B cell (primary cell): ENCODE results near the gene MYH7B. TPM values are rescaled to one million over a fixed set of nuclear protein-coding genes. Genes with fewer than 3 reads are reported as not detected.

Source experiments
- ATAC-seq: fragments of 200-7000 bp; cut with Tn5 transposase; one replicate; pipeline ENCODE4 v1.10.0; 2021; ENCODE audit warnings: low read depth, mild to moderate bottlenecking, moderate number of reproducible peaks, moderate library complexity
- CTCF ChIA-PET: fragments of 350-600 bp; sonication (Branson Sonifier 250); formaldehyde crosslinking; loops from one replicate; lab custom pipeline; 2021; ENCODE audit warnings: antibody characterized with exemption, inconsistent platforms; lab: Charles Lee
- POLR2A ChIA-PET: fragments of 350-600 bp; sonication (Branson Sonifier 250); formaldehyde crosslinking; loops from one replicate; lab custom pipeline; 2021; ENCODE audit warnings: antibody characterized with exemption; lab: Charles Lee
- DNase-seq: peaks from one replicate; pipeline ENCODE4 v3.0.0; 2013
- H2AFZ ChIP-seq: 2 replicates; pipeline ENCODE4 v1.6.1; 2012; ENCODE audit warnings: mild to moderate bottlenecking, low read depth, low read length; ENCODE audit not compliant: insufficient read depth, poor library complexity, severe bottlenecking
- H3K27ac ChIP-seq, 2 donors: 1 replicate in 1 of 2; 2 replicates in 1 of 2; pipeline ENCODE4 v1.5.1; 2012 to 2013; ENCODE audit warnings: low read length in 2 of 2, mild to moderate bottlenecking in 2 of 2, moderate library complexity in 1 of 2
- H3K27me3 ChIP-seq, 4 experiments: fragments of 200-600 bp in 1 of 4; sonication (generic) in 1 of 4; replicated peaks in 1 of 4; 1 replicate in 2 of 4; 2 replicates in 2 of 4; pipeline versions ENCODE4 v1.6.1 to v1.7.0; 2013 to 2016; ENCODE audit warnings: low read length in 3 of 4, mild to moderate bottlenecking in 2 of 4, mixed read lengths in 1 of 4, moderate library complexity in 1 of 4; ENCODE audit not compliant: insufficient read depth in 4 of 4, control insufficient read depth in 3 of 4; ENCODE audit errors: control extremely low read depth in 1 of 4
- H3K36me3 ChIP-seq, 2 experiments: replicated peaks in 1 of 2; 1 replicate in 1 of 2; 2 replicates in 1 of 2; pipeline versions ENCODE4 v1.6.1 to v1.7.1; 2013; ENCODE audit warnings: low read length in 1 of 2; ENCODE audit not compliant: insufficient read depth in 2 of 2, control insufficient read depth in 1 of 2; ENCODE audit errors: control extremely low read depth in 1 of 2, extremely low read depth in 1 of 2
- H3K4me1 ChIP-seq, 2 donors: fragments of 200-600 bp in 1 of 2; sonication (generic) in 1 of 2; 1 replicate in 1 of 2; 2 replicates in 1 of 2; pipeline versions ENCODE4 v1.5.1 to v1.6.1; 2013 to 2017; ENCODE audit warnings: low read length in 2 of 2; ENCODE audit not compliant: control insufficient read depth in 2 of 2, insufficient read depth in 2 of 2
- H3K4me2 ChIP-seq: replicated peaks from 2 replicates; pipeline ENCODE3; 2012; ENCODE audit warnings: mild to moderate bottlenecking, low read depth, low read length; ENCODE audit not compliant: poor library complexity, severe bottlenecking
- H3K4me3 ChIP-seq, 5 experiments: fragments of 200-600 bp in 1 of 5; sonication (generic) in 1 of 5; 1 replicate in 3 of 5; 2 replicates in 2 of 5; pipeline versions ENCODE4 v1.5.1 to v1.7.0; 2011 to 2016; ENCODE audit warnings: low read length in 4 of 5, mild to moderate bottlenecking in 4 of 5, low read depth in 2 of 5, control low read depth in 1 of 5, moderate library complexity in 1 of 5; ENCODE audit not compliant: insufficient read depth in 1 of 5; ENCODE audit errors: control extremely low read depth in 1 of 5, extremely low read depth in 1 of 5
- H3K79me2 ChIP-seq: fragments of 200-600 bp; sonication (generic); one replicate; pipeline ENCODE4 v1.6.0; 2016; ENCODE audit warnings: low read length; ENCODE audit not compliant: control insufficient read depth, insufficient read depth
- H3K9ac ChIP-seq: fragments of 200-600 bp; sonication (generic); 2 replicates; pipeline ENCODE4 v1.6.1; 2017; ENCODE audit warnings: mild to moderate bottlenecking, low read length, moderate library complexity
- H3K9me3 ChIP-seq, 3 donors: one replicate each; pipeline versions ENCODE4 v1.6.1 to v1.7.1; 2013; ENCODE audit warnings: low read length in 2 of 3; ENCODE audit not compliant: control insufficient read depth in 2 of 3, insufficient read depth in 1 of 3; ENCODE audit errors: control extremely low read depth in 1 of 3
- H4K20me1 ChIP-seq: 2 replicates; pipeline ENCODE4 v1.6.0; 2012; ENCODE audit warnings: mild to moderate bottlenecking, low read length; ENCODE audit not compliant: insufficient read depth, control insufficient read depth, poor library complexity, severe bottlenecking
- H3K27ac Mint-ChIP-seq: one replicate; pipeline ENCODE4 v1.8.0; 2021; ENCODE audit warnings: mixed read lengths
- H3K27me3 Mint-ChIP-seq: one replicate; pipeline ENCODE4 v1.8.0; 2021; ENCODE audit warnings: mixed read lengths
- H3K4me1 Mint-ChIP-seq: one replicate; pipeline ENCODE4 v1.8.0; 2021; ENCODE audit warnings: mixed read lengths
- H3K4me3 Mint-ChIP-seq: one replicate; pipeline ENCODE4 v1.8.0; 2021; ENCODE audit warnings: mixed read lengths
- H3K9me3 Mint-ChIP-seq: one replicate; pipeline ENCODE4 v1.8.0; 2022; ENCODE audit warnings: mixed read lengths; ENCODE audit not compliant: insufficient read depth
- EZH2 ChIP-seq: IDR thresholded peaks from 2 replicates; pipeline ENCODE4 v1.6.1; 2012; ENCODE audit warnings: borderline replicate concordance, low read depth, mild to moderate bottlenecking, moderate library complexity, low read length; ENCODE audit not compliant: insufficient read depth, poor library complexity, severe bottlenecking
- WGBS: methylation state at CpG from one replicate; pipeline ENCODE4 v1.1.5; 2013; ENCODE audit warnings: missing lambda C conversion rate; ENCODE audit not compliant: insufficient coverage; 5-methylcytosine and 5-hydroxymethylcytosine counted together
- intact Hi-C: fragments of 100-400 bp; cut with micrococcal nuclease; formaldehyde crosslinking; loops from one replicate; pipeline ENCODE4 v1.10.0; 2022
- polyA minus RNA-seq: library from RNA; depleted of rRNA, polyadenylated mRNA; stranded (reverse); fragments of >200 nt; gene quantifications from 2 replicates; pipeline ENCODE4 v1.2.3, GENCODE V29; 2012
- polyA plus RNA-seq: library from polyadenylated mRNA; depleted of rRNA; stranded (reverse); fragments of >200 nt; gene quantifications from 2 replicates; pipeline ENCODE4 v1.2.3, GENCODE V29; 2012
- total RNA-seq, 2 donors: library from RNA; stranded (reverse); fragments of 120-200 nt in 1 of 2; gene quantifications; 1 replicate in 1 of 2; 2 replicates in 1 of 2; pipeline versions ENCODE4 v1.2.3 to v1.2.4, GENCODE V29; 2013 to 2022
- TF ChIP-seq, protein P1 (sequence below): fragments of 200-600 bp; IDR thresholded peaks from one replicate; pipeline ENCODE4 v1.8.0; 2022; ENCODE audit warnings: antibody characterized with exemption, mild to moderate bottlenecking

Gene MYH7B
- total RNA-seq (0.66 and 0.79 TPM in 2 replicates), polyA plus RNA-seq (1.2 and 1.4 TPM in 2 replicates), polyA minus RNA-seq (0.09 and 0.36 TPM in 2 replicates)
- total RNA-seq (2013), result 1.6 TPM

DNA sequence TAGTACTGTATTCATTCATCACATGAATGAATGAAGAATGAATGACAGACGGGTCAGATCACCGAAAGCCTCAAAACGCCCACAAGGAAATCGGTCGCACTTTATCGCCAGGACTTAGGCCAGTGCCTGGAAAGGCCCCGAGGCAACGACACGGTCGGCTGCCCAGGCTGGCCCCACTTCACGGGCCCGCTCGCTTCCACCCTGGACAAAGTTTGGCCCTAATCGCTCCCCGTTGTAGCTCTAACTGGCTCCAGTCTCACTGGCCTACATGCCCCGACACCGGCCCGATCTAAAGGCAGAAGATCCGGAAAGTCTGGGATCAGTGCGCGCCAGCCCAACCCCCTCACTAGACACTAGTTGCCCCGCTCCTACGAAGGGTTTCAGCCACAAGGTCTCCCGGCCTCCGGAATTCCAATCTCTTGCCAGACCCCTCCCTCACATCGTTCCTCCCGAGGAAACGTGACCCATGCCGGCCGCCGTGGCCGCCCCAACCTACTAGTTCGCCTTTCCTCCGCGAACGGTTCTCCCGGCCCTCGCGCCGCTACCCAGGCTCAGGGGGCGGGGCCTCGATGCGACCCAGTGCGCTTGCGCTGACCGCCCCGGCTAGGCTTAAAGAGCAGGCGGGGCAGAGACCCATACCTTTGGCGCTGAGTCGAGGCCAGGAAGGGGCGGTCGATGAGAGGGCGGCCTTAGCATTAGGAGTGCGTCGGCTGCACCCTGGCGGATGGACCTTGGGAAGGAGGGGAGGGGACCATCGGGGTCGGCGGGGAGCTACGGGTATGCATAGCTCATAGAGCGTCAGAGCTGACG, at the start of gene MYH7B, which contains the start of gene GSS:
Gene MYH7B, plus strand, starts transcription at position 638 of the 810 bp plus-strand sequence. CDS start 22,138 bp downstream, outside the sequence.
Gene GSS, minus strand, starts transcription at position 576 of the 810 bp plus-strand sequence. CDS start 3,954 bp downstream, outside the sequence.
- Mint-ChIP-seq H3K4me1 (peaks cover 25% of the 10 kb centered on the region), H3K27ac (peak within 1 kb of the TSS; percentile 93), H3K27me3 (no peaks in the 10 kb centered on the region), H3K4me3 (peak within 1 kb of the TSS; percentile 97), H3K9me3 (no peaks in the 10 kb centered on the region)
- peaks cover 5 to 16% of the 10 kb centered on the region in 2 donors for H3K4me1 ChIP-seq
- H3K9ac ChIP-seq, result peak within 1 kb of the TSS; percentile 80
- peak; percentile 93 for ATAC-seq
- H3K4me3 ChIP-seq, result peak within 1 kb of the TSS; percentile 58 to 88 (median 73)
- intact Hi-C loops, result loop anchor here (1.0 to 2.0 kb wide), 4 partner anchors 83 to 246 kb away; partner anchors contain the start of genes GGT7 and NCOA6
- no peaks in the 10 kb centered on the region for H4K20me1 ChIP-seq
- no peaks in the 10 kb centered on the region for H3K79me2 ChIP-seq
- peak within 1 kb of the TSS; percentile 96 for H2AFZ ChIP-seq
- no peaks in the 10 kb centered on the region for H3K36me3 ChIP-seq
- under 1% methylated on average over 62 of the region's 62 CpGs for WGBS
- H3K27ac ChIP-seq, result peak within 1 kb of the TSS; percentile 42 to 79
- H3K4me2 ChIP-seq, result peak within 1 kb of the TSS; percentile 87
- no peaks in the 10 kb centered on the region for H3K9me3 ChIP-seq
- CTCF ChIA-PET, result interaction anchor here (1.0 to 2.1 kb wide), 3 partner anchors 79 to 83 kb away, joined by 3 to 8 read pairs (median 3); partner anchors contain the start of gene ACSS2
- TF ChIP-seq EZH2, result no peak
- TF ChIP-seq, protein P1, sequence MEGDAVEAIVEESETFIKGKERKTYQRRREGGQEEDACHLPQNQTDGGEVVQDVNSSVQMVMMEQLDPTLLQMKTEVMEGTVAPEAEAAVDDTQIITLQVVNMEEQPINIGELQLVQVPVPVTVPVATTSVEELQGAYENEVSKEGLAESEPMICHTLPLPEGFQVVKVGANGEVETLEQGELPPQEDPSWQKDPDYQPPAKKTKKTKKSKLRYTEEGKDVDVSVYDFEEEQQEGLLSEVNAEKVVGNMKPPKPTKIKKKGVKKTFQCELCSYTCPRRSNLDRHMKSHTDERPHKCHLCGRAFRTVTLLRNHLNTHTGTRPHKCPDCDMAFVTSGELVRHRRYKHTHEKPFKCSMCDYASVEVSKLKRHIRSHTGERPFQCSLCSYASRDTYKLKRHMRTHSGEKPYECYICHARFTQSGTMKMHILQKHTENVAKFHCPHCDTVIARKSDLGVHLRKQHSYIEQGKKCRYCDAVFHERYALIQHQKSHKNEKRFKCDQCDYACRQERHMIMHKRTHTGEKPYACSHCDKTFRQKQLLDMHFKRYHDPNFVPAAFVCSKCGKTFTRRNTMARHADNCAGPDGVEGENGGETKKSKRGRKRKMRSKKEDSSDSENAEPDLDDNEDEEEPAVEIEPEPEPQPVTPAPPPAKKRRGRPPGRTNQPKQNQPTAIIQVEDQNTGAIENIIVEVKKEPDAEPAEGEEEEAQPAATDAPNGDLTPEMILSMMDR, result no peak
- H3K27me3 ChIP-seq, result no peaks in the 10 kb centered on the region
- POLR2A ChIA-PET, result interaction anchor here (0.6 kb wide), 1 partner anchor 798 kb away, joined by 4 read pairs; no protein-coding TSS in a partner anchor
- DNase-seq, result peak; percentile 95
